ENCODE data around the gene JPH3. TPM values are rescaled to one million over a fixed set of nuclear protein-coding genes. Genes with fewer than 3 reads are reported as not detected.

The JPH3 gene
- total RNA-seq, 4 donors from 2014 or later, result 0.72 to 4.4 (median 1.1) TPM

GRCh38 chr16:87689956-87690465 lies 87.7 kb downstream of the JPH3 start:
- H3K36me3 ChIP-seq, result peaks cover 0 to 1% of the 10 kb centered on the region in 2 donors
- no CpG with 5 or more reads among the region's 46 CpGs for WGBS, 2 donors (ENCODE audit: low coverage in 1 of 2)
- no peaks in the 10 kb centered on the region for H3K9me3 ChIP-seq
- no peak overlapping the region for H3K4me3 ChIP-seq
- no peak overlapping the region for H3K27ac ChIP-seq
- TF ChIP-seq EP300 (IDR thresholded peaks at IDR 0.05) (no peak), POLR2AphosphoS5 (IDR thresholded peaks at IDR 0.05) (no peak), POLR2A (IDR thresholded peaks at IDR 0.05) (no peak), CTCF (IDR thresholded peaks at IDR 0.05) (no peak)
- no peak for ATAC-seq
- H3K4me1 ChIP-seq, result peaks cover 0 to 11% (median 0%) of the 10 kb centered on the region in 3 donors
- H3K27me3 ChIP-seq, result peaks cover 68% of the 10 kb centered on the region

- H3K9me3 ChIP-seq, result no peaks in the 10 kb centered on the region
- H3K27ac ChIP-seq, result no peak overlapping the region
- peaks cover 0 to 11% (median 0%) of the 10 kb centered on the region in 3 donors for H3K4me1 ChIP-seq
- TF ChIP-seq CTCF (IDR thresholded peaks at IDR 0.05), result no peak
- TF ChIP-seq EP300 (IDR thresholded peaks at IDR 0.05), result no peak
- no peak for TF ChIP-seq POLR2AphosphoS5 (IDR thresholded peaks at IDR 0.05)
- TF ChIP-seq POLR2A (IDR thresholded peaks at IDR 0.05), result no peak
- peaks cover 0 to 12% of the 10 kb centered on the region in 2 donors for H3K36me3 ChIP-seq
- peaks cover 57% of the 10 kb centered on the region for H3K27me3 ChIP-seq
- WGBS, 2 donors (ENCODE audit: low coverage in 1 of 2), result 19% methylated on average over 4 of the region's 33 CpGs; no CpG with 5 or more reads in 1 of the 2 donors
- no peak for ATAC-seq
- no peak overlapping the region for H3K4me3 ChIP-seq
These were observed 88.8 kb downstream of the JPH3 start for GRCh38 chr16:87690911-87691685.

DNA sequence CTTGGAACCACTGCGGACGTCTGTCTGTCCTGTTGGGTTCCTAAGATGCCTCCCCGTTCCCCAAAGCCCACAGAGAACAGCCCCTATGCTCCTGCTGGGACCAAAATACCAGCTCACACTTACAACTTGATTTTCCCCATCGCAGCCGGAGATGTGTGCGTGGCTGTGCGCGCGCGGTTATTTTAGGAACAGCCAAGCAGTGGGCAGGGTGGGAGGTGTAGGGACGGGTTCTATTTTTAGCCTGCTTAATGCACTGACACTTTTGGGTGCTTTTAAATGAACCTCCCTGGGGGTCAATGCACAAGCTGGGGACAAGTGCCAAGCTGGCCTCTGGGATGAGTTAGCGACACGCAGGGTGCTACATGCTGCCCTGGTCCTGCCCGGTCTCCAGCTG lies 89.4 kb downstream of the JPH3 start:
- TF ChIP-seq EP300 (IDR thresholded peaks at IDR 0.05), result no peak
- no peak for TF ChIP-seq POLR2AphosphoS5 (IDR thresholded peaks at IDR 0.05)
- no peak for TF ChIP-seq POLR2A (IDR thresholded peaks at IDR 0.05)
- TF ChIP-seq CTCF (IDR thresholded peaks at IDR 0.05), result no peak
- Histone ChIP-seq H3K9me3 (no peaks in the 10 kb centered on the region), H3K27ac (no peak overlapping the region), H3K36me3 (peaks cover 0 to 15% of the 10 kb centered on the region in 2 donors), H3K4me1 (peaks cover 0 to 11% (median 0%) of the 10 kb centered on the region in 3 donors), H3K4me3 (no peak overlapping the region), H3K27me3 (peaks cover 51% of the 10 kb centered on the region)
- ATAC-seq, result no peak
- 26% methylated on average over 3 to 8 of the region's 14 CpGs for WGBS, 2 donors (ENCODE audit: low coverage in 1 of 2)

GRCh38 chr16:87692176-87692575 lies 89.9 kb downstream of the JPH3 start:
- peaks cover 46% of the 10 kb centered on the region for H3K27me3 ChIP-seq
- no peak overlapping the region for H3K4me3 ChIP-seq
- TF ChIP-seq CTCF (IDR thresholded peaks at IDR 0.05), result no peak
- no peak for TF ChIP-seq POLR2A (IDR thresholded peaks at IDR 0.05)
- TF ChIP-seq EP300 (IDR thresholded peaks at IDR 0.05), result no peak
- no peak for TF ChIP-seq POLR2AphosphoS5 (IDR thresholded peaks at IDR 0.05)
- no peaks in the 10 kb centered on the region for H3K9me3 ChIP-seq
- peaks cover 0 to 11% (median 0%) of the 10 kb centered on the region in 3 donors for H3K4me1 ChIP-seq
- no peak for ATAC-seq
- H3K36me3 ChIP-seq, result peaks cover 0 to 15% of the 10 kb centered on the region in 2 donors
- H3K27ac ChIP-seq, result no peak overlapping the region
- no CpG with 5 or more reads among the region's 7 CpGs for WGBS, 2 donors (ENCODE audit: low coverage in 1 of 2)

DNA sequence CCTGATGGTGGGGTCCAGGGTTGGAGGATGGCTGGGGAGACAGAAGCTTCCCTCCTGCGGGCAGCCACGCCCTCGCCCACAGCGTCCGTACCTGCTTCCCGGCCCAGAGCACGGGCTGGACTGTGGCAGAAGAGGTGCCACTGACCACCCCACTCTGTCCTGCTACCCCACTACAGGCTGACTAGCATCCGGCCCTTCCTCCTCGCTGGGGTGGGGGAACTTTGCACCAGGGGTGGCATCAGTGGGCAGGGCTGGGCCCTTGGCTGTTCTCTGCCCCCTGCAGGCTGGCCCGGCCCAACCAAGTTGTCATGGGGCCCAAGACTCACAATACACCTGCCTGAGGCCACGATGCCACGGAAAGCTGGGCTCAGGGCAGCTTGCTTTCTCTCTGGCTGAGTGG lies 90.4 kb downstream of the JPH3 start:
- peaks cover 0 to 15% of the 10 kb centered on the region in 2 donors for H3K36me3 ChIP-seq
- TF ChIP-seq POLR2A (IDR thresholded peaks at IDR 0.05) (no peak), POLR2AphosphoS5 (IDR thresholded peaks at IDR 0.05) (no peak), CTCF (IDR thresholded peaks at IDR 0.05) (no peak), EP300 (IDR thresholded peaks at IDR 0.05) (no peak)
- H3K27me3 ChIP-seq, result peaks cover 40% of the 10 kb centered on the region
- no peak overlapping the region for H3K27ac ChIP-seq
- no peak overlapping the region for H3K4me3 ChIP-seq
- H3K4me1 ChIP-seq, result peaks cover 0 to 11% (median 0%) of the 10 kb centered on the region in 3 donors
- WGBS, 2 donors (ENCODE audit: low coverage in 1 of 2), result 80% methylated on average over 3 of the region's 12 CpGs; no CpG with 5 or more reads in 1 of the 2 donors
- no peaks in the 10 kb centered on the region for H3K9me3 ChIP-seq
- no peak for ATAC-seq

Data from gastroesophageal sphincter (tissue), 4 donors.